Stimulated activated CD4-positive, alpha-beta T cell treated with anti-CD3 and anti-CD28 coated beads, Interleukin-4, amount 100 ng/mL, for 24 hours (primary cell): ENCODE measurements around the gene CSF1.

Source experiments
- DNase-seq: peaks from one replicate; pipeline ENCODE4 v3.0.0-alpha.2; 2020

The CSF1 gene

GRCh38 chr1:109882288-109883245 is 28.1 kb upstream of the CSF1 start:
- DNase-seq: no peak

- no peak for DNase-seq
These were observed 27.2 kb upstream of the CSF1 start for GRCh38 chr1:109883248-109883955.

GRCh38 chr1:109884242-109884891 is 26.3 kb upstream of the CSF1 start:
- no peak for DNase-seq

- DNase-seq: no peak
These were observed 25.1 kb upstream of the CSF1 start for GRCh38 chr1:109885589-109885988.

- DNase-seq: no peak
These were observed 23.8 kb upstream of the CSF1 start for GRCh38 chr1:109886827-109887226.

GRCh38 chr1:109887271-109887670 is 23.4 kb upstream of the CSF1 start:
- no peak for DNase-seq

- no peak for DNase-seq
These were observed 22.8 kb upstream of the CSF1 start for GRCh38 chr1:109887884-109888283.

- no peak for DNase-seq
These were observed 21.6 kb upstream of the CSF1 start for GRCh38 chr1:109889094-109889493.

- peak; percentile 76 for DNase-seq
These were observed 20.3 kb upstream of the CSF1 start for GRCh38 chr1:109890115-109890953.

GRCh38 chr1:109891930-109892329 is 18.7 kb upstream of the CSF1 start:
- no peak for DNase-seq

- no peak for DNase-seq
These were observed 17.9 kb upstream of the CSF1 start for GRCh38 chr1:109892561-109893368.

GRCh38 chr1:109893532-109894171 is 17.0 kb upstream of the CSF1 start:
- no peak for DNase-seq

- DNase-seq: no peak
These were observed 15.6 kb upstream of the CSF1 start for GRCh38 chr1:109894823-109895719.

GRCh38 chr1:109895720-109896504 is 14.7 kb upstream of the CSF1 start:
- DNase-seq: no peak

- DNase-seq: no peak
These were observed 14.0 kb upstream of the CSF1 start for GRCh38 chr1:109896681-109897080.

GRCh38 chr1:109897259-109897955 is 13.2 kb upstream of the CSF1 start:
- DNase-seq: no peak

GRCh38 chr1:109898842-109899241 is 11.8 kb upstream of the CSF1 start:
- DNase-seq: no peak

- DNase-seq: no peak
These were observed 9.5 kb upstream of the CSF1 start for GRCh38 chr1:109901141-109901523.
